ENCODE results near the gene AP1G2.

The AP1G2 gene

GRCh38 chr14:23570806-23571483, 3.4 kb upstream of the AP1G2 start:
- DNase-seq (ENCODE audit: low spot score), result no peak

GRCh38 chr14:23569443-23570151, 2.0 kb upstream of the AP1G2 start:
- DNase-seq (ENCODE audit: low spot score), result no peak

GRCh38 chr14:23568600-23569331, 1.2 kb upstream of the AP1G2 start:
- DNase-seq (ENCODE audit: low spot score), result no peak

- no peak for DNase-seq (ENCODE audit: low spot score)
These were observed 519 bp upstream of the AP1G2 start for GRCh38 chr14:23568021-23568599.

- DNase-seq (ENCODE audit: low spot score), result peak; percentile 62
These were observed 809 bp downstream of the AP1G2 start for GRCh38 chr14:23566778-23567185.

- no peak for DNase-seq (ENCODE audit: low spot score)
These were observed 1.3 kb downstream of the AP1G2 start for GRCh38 chr14:23566112-23566777.

GRCh38 chr14:23565626-23566025, 2.0 kb downstream of the AP1G2 start:
- DNase-seq (ENCODE audit: low spot score), result no peak

- no peak for DNase-seq (ENCODE audit: low spot score)
These were observed 2.7 kb downstream of the AP1G2 start for GRCh38 chr14:23564876-23565275.

GRCh38 chr14:23564181-23564812, 3.3 kb downstream of the AP1G2 start:
- DNase-seq (ENCODE audit: low spot score), result no peak

GRCh38 chr14:23563473-23564180, 4.0 kb downstream of the AP1G2 start:
- DNase-seq (ENCODE audit: low spot score), result no peak

GRCh38 chr14:23562822-23563472, 4.6 kb downstream of the AP1G2 start:
- DNase-seq (ENCODE audit: low spot score), result peak; percentile 77

GRCh38 chr14:23561873-23562821, 5.4 kb downstream of the AP1G2 start:
- DNase-seq (ENCODE audit: low spot score), result no peak

- DNase-seq (ENCODE audit: low spot score), result no peak
These were observed 6.3 kb downstream of the AP1G2 start for GRCh38 chr14:23561259-23561658.

GRCh38 chr14:23559926-23560520, 7.6 kb downstream of the AP1G2 start:
- DNase-seq (ENCODE audit: low spot score), result no peak

GRCh38 chr14:23559010-23559925, 8.3 kb downstream of the AP1G2 start:
- peak; percentile 82 for DNase-seq (ENCODE audit: low spot score)

- no peak for DNase-seq (ENCODE audit: low spot score)
These were observed 9.1 kb downstream of the AP1G2 start for GRCh38 chr14:23558346-23559009.

GRCh38 chr14:23557946-23558345, 9.6 kb downstream of the AP1G2 start:
- no peak for DNase-seq (ENCODE audit: low spot score)

All from GM03348 (cell line).